Mammary epithelial cell (primary cell): ENCODE measurements around the gene COPE.
A peak's percentile ranks its signal among the peaks of the same experiment; 100 is the strongest.

Experiments
- CTCF ChIP-seq, 2 donors: IDR thresholded peaks in 1 of 2; conservative IDR thresholded peaks in 1 of 2; 2 replicates each; pipeline ENCODE4 v1.5.1; 2011 to 2012; ENCODE audit warnings: inconsistent platforms in 2 of 2, low read length in 2 of 2, mild to moderate bottlenecking in 2 of 2, control low read depth in 1 of 2, low read depth in 1 of 2; ENCODE audit not compliant: insufficient read depth in 1 of 2; ENCODE audit errors: extremely low read depth in 1 of 2
- EZH2 ChIP-seq: IDR thresholded peaks from 2 replicates; pipeline ENCODE4 v1.6.1; 2012; ENCODE audit warnings: low read length, inconsistent platforms, borderline replicate concordance

- TF ChIP-seq CTCF (conservative IDR thresholded peaks at IDR 0.05 in 1 of 2, IDR thresholded peaks at IDR 0.05 in 1 of 2; ENCODE audit: extremely low read depth in 1 of 2, insufficient read depth in 1 of 2, low read depth in 1 of 2, low read length in 2 of 2) (peak in 1 of 2 donors; percentile 10), EZH2 (no peak)
Observed at GRCh38 chr19:18919086-18919899, at the start of gene COPE, which contains the start of gene DDX49.
